Inflammatory macrophage treated with lipopolysaccharide for 1 hour (primary cell): ENCODE results near the gene SYVN1.

Source experiments
- DNase-seq, 2 donors: peaks; one replicate each; pipeline ENCODE4 v3.0.0-alpha.2; 2020 to 2022

SYVN1 gene

DNA sequence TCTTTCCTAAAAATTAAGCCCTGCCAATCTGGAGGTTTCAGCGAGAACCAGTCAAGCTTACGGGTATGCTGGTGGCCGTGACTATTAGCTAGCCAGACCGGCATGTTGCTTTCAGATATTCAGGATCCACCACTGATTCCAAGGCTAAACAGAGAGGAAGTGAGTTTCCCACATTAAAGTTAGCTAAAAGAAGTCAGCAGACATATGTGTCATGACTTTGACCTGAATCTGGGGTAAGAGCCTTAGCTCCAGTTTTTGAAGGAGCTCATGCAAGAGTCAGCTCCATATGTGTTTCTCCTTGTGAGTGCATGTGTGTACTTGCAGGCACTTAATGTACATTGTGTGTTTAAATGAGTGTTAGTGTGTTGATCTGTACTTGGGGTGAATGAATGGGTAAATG, 48.9 kb downstream of the SYVN1 start:
- peak; percentile 24 to 60 for DNase-seq

DNA sequence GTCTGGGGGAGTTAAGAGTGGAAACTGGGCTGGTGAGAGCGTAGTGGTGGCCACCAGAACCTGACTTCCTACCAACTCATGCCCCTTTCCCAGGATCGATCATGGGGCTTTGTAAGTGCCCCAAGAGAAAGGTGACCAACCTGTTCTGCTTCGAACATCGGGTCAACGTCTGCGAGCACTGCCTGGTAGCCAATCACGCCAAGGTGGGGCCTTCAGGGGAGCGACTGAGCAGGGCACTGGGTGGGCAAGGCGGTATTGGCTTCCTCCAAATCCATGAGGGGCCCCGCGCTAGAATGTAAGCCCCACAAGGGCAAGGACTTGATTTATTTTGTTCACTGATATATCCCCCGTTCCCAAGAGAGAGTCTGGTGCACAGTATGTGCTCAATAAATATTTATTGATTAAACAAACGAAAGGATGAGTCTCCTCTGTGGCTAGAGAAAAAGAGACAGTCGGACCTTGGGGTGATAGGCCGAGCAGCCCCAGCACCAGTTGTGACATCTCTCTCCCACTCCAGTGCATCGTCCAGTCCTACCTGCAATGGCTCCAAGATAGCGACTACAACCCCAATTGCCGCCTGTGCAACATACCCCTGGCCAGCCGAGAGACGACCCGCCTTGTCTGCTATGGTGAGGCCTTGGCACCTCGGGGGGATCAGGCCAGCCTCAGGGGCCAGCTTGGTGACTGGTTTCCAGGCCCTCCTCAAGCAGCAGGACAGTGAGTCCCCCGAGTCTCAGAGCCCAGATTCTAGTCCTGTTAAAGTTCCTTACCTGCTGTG, 49.5 kb downstream of the SYVN1 start:
- DNase-seq, result no peak

DNA sequence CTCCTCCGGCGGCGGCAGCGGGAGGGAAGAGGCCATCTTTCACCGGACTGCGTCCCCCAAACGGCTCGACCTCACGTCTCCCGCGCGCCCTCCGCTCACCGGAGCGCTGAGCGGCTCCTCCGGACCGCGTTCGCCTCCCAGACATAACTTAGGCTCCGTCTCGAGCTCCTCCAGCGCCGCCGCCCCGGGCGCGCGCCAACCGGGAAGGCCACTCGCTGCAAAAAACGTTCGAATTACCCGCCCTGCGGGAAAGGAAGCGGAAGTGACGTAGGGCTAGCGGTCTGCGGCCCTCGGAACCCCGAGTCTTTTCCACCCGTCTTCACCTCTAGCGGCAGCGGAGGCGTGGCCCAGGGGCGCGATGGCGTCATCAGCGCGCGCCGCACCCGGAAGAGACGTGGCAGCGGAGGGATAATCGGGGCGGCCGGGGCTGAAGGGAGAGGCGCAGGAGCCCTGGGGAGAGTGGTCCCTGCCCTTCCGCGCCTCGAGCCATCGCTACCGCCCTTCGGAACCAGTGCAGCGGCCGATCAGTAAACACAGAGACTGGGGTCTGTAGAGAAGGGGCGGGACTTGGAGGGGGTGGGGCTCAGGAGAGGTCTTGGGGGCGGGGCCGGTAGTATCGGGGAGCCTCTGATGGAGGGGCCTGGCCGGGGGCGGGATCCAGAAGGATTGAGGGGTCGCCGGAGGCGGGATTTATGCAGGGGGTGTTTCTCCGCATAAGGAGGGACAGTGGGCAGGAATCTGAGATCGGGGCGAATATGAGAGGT, 50.3 kb downstream of the SYVN1 start, which contains the start of the genes CDCA5 and ZFPL1:
Gene CDCA5 (minus strand): TSS at position 207 of the 764 bp plus-strand sequence. CDS start 62 bp downstream, at position 145.
Gene ZFPL1 (plus strand): TSS at position 389 of the 764 bp plus-strand sequence. CDS start 477 bp downstream, outside the sequence.
- DNase-seq, result peak; percentile 92 to 98

DNA sequence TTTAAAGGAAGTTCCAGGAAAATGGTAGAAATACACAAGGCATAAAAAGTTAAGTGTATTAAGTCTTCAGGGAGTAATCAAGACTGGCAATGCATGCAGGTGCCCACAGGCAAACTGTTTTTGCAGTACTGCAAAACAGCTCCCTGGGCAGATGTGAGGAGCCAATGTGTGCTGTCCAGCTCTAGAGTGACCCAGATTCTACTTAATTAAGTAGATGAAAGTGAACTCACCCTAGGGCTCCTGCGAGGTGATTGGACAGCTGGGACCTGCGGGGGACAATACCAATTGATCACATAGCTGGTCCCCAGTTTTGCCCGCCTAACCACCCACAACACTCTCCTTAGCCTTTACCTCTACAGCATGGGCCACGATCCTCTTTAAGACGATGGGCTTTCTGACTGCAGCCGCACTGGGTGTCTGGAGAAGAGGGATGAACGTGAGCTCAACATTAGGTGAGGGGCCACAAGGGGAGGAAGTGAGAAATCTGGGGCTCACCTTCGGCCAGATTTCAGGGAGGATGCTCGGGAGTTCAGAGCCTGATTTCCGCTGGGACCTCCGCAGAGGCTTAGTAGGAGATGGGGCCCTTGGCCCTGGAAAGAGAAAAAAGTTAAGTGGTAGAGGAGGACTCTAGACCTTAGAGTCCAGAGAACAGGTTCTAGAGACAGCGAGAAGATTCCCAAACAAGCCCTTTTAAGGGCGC, 51.0 kb downstream of the SYVN1 start:
- no peak for DNase-seq

DNA sequence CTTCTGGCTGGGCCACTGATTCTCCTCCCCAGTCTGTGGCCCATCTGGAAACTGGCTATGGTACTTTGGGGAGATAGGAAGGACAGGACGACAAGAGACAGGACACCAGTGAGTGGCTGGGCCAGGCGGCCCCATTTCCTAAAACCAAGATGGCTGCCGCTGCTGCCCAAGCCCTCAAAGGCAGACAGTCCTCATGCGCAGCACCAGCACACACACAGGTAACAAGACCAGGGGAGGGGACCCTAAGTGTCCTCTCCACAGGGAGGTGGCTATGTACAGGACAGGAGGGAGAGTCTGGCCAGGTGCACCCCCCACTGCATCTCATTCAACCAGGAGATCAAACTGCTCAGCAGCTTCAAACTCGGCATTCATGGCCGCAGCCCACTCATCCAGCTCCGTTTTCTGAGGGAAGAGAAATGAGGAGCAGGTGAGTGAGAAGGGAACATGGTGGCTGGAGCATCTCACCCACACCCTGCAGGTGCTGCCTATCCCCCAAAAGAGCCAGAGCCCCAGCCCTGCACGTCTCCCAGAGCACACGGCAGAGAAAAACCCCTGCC, 55.5 kb downstream of the SYVN1 start:
- DNase-seq, result no peak

DNA sequence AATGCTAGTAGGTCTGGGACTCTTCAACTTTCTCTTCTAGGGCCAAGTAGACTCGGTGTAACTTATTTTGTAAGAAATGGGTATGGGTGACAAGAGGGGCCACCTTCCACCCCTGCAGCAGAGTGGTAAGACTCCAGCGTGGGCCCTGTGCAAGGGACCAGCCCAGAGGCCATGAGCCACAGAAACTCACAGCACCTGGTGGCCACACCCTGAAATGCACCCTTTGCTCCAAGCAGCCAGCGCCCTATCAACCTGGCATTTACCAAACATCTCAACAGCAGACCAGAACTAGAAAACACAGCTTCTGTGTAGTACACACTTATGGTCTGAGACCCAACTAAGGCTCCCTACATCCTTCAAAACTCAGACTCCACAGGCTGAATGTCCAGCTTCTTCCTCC, 56.2 kb downstream of the SYVN1 start:
- DNase-seq, result peak; percentile 27 to 73

DNA sequence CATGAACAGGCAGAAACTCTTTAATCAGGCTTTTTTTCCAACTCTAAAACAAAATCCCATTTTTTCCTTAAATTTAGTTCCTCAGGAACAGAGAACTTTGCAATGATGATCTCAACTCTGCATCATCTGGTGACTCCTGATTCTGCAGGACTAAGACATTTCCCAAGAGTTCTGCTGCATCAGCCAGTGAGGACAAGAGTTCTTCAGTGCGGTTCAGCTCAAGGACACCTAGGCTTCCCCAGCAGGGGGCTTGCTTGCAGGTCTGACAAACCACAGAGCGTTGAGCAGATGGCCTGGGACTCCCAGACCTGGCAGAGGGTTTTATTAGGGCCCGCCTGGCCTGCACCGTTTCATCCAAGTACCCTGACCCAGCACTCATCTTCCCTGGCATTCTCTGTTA, 56.9 kb downstream of the SYVN1 start:
- peak in 1 of 2 donors; percentile 34 for DNase-seq
